ENCODE data around the gene TAF13. TPM values are rescaled to one million over a fixed set of nuclear protein-coding genes. Genes with fewer than 3 reads are reported as not detected.

TAF13 gene
- total RNA-seq, 1 experiment from 2014 or later = 27.3 TPM

- POLR2A ChIA-PET = interaction anchor here (1.0 to 2.1 kb wide), 2 partner anchors 8 to 16 kb away, joined by 4 to 7 read pairs; partner anchors contain the start of gene TAF13
- BruUV-seq (replicated peaks) = no TSS peak
- Histone ChIP-seq H3K27ac (ENCODE audit: low read depth, low read length) (peak overlapping the region; percentile 65; the same call in 1 of the 2 replicates), H3K27me3 (ENCODE audit: insufficient read depth, low read length) (no peaks in the 10 kb centered on the region), H3K4me3 (replicated peaks in 1 of 2; ENCODE audit: low read depth in 1 of 2, low read length in 2 of 2) (peak overlapping the region; percentile 81 to 87), H3K9me3 (ENCODE audit: control insufficient read depth in 1 of 2, insufficient read depth in 1 of 2, low read depth in 1 of 2, low read length in 2 of 2) (no peaks in the 10 kb centered on the region), H3K4me1 (ENCODE audit: control insufficient read depth in 1 of 2, insufficient read depth in 2 of 2, low read length in 2 of 2) (peaks cover 5 to 27% of the 10 kb centered on the region in 2 experiments; a peak in 3 of 4 replicates), H3K9ac (ENCODE audit: low read length) (peak overlapping the region; percentile 71), H2AFZ (ENCODE audit: low read depth, low read length, poor library complexity, severe bottlenecking) (no peak overlapping the region), H3K36me3 (ENCODE audit: control insufficient read depth in 1 of 2, insufficient read depth in 2 of 2, low read length in 2 of 2) (peaks cover 0 to 7% of the 10 kb centered on the region in 2 experiments; a peak in 1 of 4 replicates), H3K9me2 (ENCODE audit: insufficient read depth) (no peaks in the 10 kb centered on the region), H3K4me2 (ENCODE audit: low read length) (peak overlapping the region; percentile 87), H4K20me1 (ENCODE audit: insufficient read depth) (no peaks in the 10 kb centered on the region), H3K79me2 (ENCODE audit: insufficient read depth, low read length) (peaks cover 24% of the 10 kb centered on the region)
- intact Hi-C loops (cut with micrococcal nuclease) = no loop called here
- TF ChIP-seq ATF3 (IDR thresholded peaks at IDR 0.05) (no peak), POLR2AphosphoS5 (IDR thresholded peaks at IDR 0.05; ENCODE audit: low read depth, low read length) (no peak), REST (IDR thresholded peaks at IDR 0.05; ENCODE audit: low read depth) (no peak), RAD21 (IDR thresholded peaks at IDR 0.05; ENCODE audit: low read depth) (no peak), ZBTB33 (IDR thresholded peaks at IDR 0.05; ENCODE audit: extremely low read depth, insufficient replicate concordance, low read length) (no peak), EZH2phosphoT487 (IDR thresholded peaks at IDR 0.05; ENCODE audit: borderline replicate concordance) (no peak), CTCF (IDR thresholded peaks at IDR 0.05 in 2 of 3, conservative IDR thresholded peaks at IDR 0.05 in 1 of 3; ENCODE audit: borderline replicate concordance in 1 of 3, insufficient read depth in 1 of 3, low read depth in 2 of 3, low read length in 2 of 3) (no peak), JUND (IDR thresholded peaks at IDR 0.05) (no peak), EZH2 (IDR thresholded peaks at IDR 0.05) (no peak), POLR2A (IDR thresholded peaks at IDR 0.05; ENCODE audit: borderline replicate concordance, extremely low read depth, insufficient read depth, insufficient read length) (no peak), ELF1 (IDR thresholded peaks at IDR 0.05; ENCODE audit: borderline replicate concordance, low read depth) (no peak), TCF7L2 (IDR thresholded peaks at IDR 0.05; ENCODE audit: borderline replicate concordance, extremely low read depth, insufficient read depth, insufficient read length) (no peak), ZNF274 (IDR thresholded peaks at IDR 0.05; ENCODE audit: low read depth, low read length) (no peak), FOSL1 (IDR thresholded peaks at IDR 0.05; ENCODE audit: low read depth) (no peak), YY1 (IDR thresholded peaks at IDR 0.05; ENCODE audit: extremely low read depth, insufficient replicate concordance, low read depth, low read length) (no peak), CEBPB (IDR thresholded peaks at IDR 0.05; ENCODE audit: low read depth) (no peak)
- RAD21 ChIA-PET (ENCODE audit: low non-redundant PET in 1 of 2, low total read pairs in 2 of 2, uncharacterized antibody in 2 of 2, unreplicated experiment in 2 of 2) = no interaction called here
- ATAC-seq (no peak), DNase-seq (ENCODE audit: low read depth, low spot score) (no peak)
- CTCF ChIA-PET = interaction anchor here (2.5 kb wide), 1 partner anchor 9 kb away, joined by 21 read pairs; no protein-coding TSS in a partner anchor
These were observed 16.0 kb upstream of the TAF13 start for GRCh38 chr1:109091839-109092193.
